NCI-H345 treated with DMSO at 0.1 percent for 48 hours (cell line): Measurements from ENCODE around the gene KLK1.
A peak's percentile ranks its signal among the peaks of the same experiment; 100 is the strongest.

Experiments used
- DNase-seq: peaks from one replicate; lab custom pipeline; 2025; ENCODE audit not compliant: unreplicated experiment; lab: John Stamatoyannopoulos, UW

Gene KLK1

DNA sequence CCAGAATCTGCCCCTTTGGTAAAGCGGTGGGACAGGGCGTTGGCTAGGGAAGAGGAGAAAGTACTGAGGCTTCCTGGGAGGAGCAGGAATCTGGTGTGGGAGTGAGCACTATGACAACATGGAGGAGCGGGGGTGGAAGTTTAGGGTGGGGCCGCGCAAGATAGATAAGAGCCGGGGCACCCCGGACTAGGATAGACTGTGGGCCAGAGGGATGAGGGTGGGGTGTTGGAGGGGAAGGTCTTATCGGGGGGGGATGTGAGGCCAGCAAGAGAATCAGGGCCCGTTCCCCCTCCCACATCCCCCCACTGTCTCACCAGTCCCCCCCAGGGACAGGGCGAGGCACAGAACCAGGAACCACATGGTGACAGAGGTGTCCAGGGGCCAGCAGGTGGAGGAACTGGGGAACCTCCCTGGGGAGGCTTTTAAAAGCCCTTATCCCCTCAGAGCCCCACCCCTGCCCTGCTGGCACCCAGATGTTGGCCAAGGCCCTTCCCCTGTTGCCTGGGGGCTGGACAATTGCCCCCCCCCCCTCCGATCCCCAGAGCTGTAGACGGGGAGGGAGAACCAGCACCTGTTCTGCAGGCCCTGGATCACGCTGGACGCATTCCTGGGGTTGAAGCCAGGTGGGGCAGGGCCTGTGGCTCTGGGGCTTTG is at the start of gene KLK1:
Gene KLK1, minus strand, starts transcription at position 399 of the 654 bp plus-strand sequence. Its CDS starts 39 bp downstream, at position 360.
- DNase-seq, result no peak

GRCh38 chr19:50873056-50873455 is 49.5 kb upstream of the KLK1 start, which contains the start of gene KLK2:
TSS of gene KLK2 (plus strand) at chr19:50873439. CDS start at chr19:50873474, 35 bp downstream.
- no peak for DNase-seq

- DNase-seq, result no peak
These were observed 47.0 kb upstream of the KLK1 start for GRCh38 chr19:50870417-50871089.

- no peak for DNase-seq
These were observed 45.9 kb upstream of the KLK1 start for GRCh38 chr19:50869479-50869878.

GRCh38 chr19:50861496-50862286 is 38.1 kb upstream of the KLK1 start:
- no peak for DNase-seq

- no peak for DNase-seq
These were observed 37.4 kb upstream of the KLK1 start for GRCh38 chr19:50861010-50861409.

DNA sequence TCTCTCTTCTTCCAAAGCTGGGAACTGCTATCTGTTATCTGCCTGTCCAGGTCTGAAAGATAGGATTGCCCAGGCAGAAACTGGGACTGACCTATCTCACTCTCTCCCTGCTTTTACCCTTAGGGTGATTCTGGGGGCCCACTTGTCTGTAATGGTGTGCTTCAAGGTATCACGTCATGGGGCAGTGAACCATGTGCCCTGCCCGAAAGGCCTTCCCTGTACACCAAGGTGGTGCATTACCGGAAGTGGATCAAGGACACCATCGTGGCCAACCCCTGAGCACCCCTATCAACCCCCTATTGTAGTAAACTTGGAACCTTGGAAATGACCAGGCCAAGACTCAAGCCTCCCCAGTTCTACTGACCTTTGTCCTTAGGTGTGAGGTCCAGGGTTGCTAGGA is 36.3 kb upstream of the KLK1 start:
- DNase-seq, result no peak

GRCh38 chr19:50858886-50859285 is 35.3 kb upstream of the KLK1 start:
- peak; percentile 63 for DNase-seq

DNA sequence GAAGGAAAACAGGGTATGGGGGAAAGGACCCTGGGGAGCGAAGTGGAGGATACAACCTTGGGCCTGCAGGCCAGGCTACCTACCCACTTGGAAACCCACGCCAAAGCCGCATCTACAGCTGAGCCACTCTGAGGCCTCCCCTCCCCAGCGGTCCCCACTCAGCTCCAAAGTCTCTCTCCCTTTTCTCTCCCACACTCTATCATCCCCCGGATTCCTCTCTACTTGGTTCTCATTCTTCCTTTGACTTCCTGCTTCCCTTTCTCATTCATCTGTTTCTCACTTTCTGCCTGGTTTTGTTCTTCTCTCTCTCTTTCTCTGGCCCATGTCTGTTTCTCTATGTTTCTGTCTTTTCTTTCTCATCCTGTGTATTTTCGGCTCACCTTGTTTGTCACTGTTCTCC is 33.8 kb upstream of the KLK1 start:
- no peak for DNase-seq

- no peak for DNase-seq
These were observed 31.2 kb upstream of the KLK1 start, which contains the start of gene KLK3 for GRCh38 chr19:50854636-50855410. TSS of gene KLK3 (plus strand) at chr19:50854915. CDS start at chr19:50854956, 41 bp downstream.

DNA sequence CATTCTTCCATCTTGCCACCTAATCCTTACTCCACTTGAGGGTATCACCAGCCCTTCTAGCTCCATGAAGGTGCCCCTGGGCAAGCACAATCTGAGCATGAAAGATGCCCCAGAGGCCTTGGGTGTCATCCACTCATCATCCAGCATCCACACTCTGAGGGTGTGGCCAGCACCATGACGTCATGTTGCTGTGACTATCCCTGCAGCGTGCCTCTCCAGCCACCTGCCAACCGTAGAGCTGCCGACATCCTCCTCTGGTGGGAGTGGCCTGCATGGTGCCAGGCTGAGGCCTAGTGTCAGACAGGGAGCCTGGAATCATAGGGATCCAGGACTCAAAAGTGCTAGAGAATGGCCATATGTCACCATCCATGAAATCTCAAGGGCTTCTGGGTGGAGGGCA is 28.0 kb upstream of the KLK1 start:
- no peak for DNase-seq

DNA sequence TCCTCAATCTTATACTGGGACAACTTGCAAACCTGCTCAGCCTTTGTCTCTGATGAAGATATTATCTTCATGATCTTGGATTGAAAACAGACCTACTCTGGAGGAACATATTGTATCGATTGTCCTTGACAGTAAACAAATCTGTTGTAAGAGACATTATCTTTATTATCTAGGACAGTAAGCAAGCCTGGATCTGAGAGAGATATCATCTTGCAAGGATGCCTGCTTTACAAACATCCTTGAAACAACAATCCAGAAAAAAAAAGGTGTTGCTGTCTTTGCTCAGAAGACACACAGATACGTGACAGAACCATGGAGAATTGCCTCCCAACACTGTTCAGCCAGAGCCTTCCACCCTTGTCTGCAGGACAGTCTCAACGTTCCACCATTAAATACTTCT is 27.2 kb upstream of the KLK1 start:
- no peak for DNase-seq

- peak; percentile 80 for DNase-seq
These were observed 20.8 kb upstream of the KLK1 start for GRCh38 chr19:50844296-50844935.

- DNase-seq, result peak; percentile 36
These were observed 20.2 kb upstream of the KLK1 start for GRCh38 chr19:50843701-50844221.

GRCh38 chr19:50843205-50843604 is 19.6 kb upstream of the KLK1 start:
- DNase-seq, result no peak

- DNase-seq, result no peak
These were observed 18.5 kb upstream of the KLK1 start for GRCh38 chr19:50842130-50842529.

DNA sequence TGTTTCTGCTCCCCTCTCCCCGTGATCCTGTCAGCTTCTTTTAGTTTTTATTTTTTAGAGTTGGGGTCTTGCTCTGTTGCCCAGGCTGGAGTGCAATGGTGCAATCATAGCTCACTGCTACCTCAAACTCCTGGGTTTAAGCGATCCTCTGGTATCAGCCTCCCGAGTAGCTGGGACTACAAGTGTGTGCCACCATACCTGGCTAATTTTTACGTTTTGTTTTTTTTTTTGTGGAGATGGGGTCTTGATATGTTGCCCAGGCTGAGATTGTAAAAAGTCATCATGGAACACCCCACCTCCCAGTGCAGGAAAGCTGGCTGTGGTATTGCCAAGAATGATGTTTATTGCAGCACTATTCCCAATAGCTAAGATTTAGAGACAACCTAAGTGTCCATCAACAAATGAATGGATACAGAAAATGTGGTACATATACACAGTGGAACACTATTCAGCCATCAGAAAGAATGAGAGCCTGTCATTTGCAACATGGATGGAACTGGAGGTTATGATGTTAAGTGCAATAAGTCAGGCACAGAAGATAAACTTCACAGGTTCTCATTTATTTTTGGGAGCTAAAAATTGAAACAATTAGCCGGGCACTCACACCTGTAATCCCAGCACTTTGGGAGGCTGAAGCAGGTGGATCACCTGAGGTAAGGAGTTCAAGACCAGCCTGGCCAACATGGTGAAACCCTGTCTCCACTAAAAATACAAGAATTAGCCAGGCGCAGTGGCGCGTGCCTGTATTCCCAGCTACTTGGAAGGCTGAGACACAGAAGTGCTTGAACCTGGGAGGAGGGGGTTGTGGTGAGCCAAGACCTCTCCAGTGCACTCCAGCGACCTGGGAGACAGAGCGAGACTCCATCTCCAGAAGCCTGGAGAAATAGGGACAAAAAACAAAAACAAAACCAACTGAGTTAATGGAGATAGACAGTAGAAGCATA is 16.4 kb upstream of the KLK1 start:
- no peak for DNase-seq

DNA sequence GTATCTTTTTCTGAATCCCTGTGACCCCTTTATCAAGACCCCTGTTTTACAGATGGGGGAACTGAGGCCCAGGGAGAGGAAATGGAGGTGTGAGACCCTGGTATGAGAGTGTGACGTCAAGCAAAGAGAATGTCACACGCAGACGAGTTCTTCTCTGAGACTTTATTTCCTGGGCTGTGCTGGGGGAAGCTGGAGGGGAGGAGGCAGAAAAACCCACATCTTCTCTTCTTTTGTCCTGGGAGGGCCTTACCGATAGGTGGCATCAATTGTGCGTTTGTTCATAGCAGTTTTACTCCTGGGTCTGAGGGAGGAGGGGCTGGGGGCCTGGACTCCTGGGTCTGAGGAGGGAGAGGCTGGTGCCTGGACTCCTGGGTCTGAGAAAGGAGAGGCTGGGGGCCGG is 14.7 kb upstream of the KLK1 start:
- DNase-seq, result no peak

- no peak for DNase-seq
These were observed 13.7 kb upstream of the KLK1 start for GRCh38 chr19:50837300-50837699.
